ENCODE results near the gene MARK1.

DNA sequence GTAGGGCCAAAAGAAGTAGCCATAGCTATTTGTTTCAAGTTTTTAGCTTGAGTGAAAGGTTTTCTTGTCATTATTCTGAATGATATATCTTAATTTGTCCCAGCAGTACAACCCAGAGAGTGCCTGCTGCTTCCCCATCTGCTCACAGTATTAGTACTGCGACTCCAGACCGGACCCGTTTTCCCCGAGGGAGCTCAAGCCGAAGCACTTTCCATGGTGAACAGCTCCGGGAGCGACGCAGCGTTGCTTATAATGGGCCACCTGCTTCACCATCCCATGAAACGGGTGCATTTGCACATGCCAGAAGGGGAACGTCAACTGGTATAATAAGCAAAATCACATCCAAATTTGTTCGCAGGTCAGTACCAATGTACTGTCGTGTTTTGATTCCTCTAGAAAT is 125.1 kb downstream of the MARK1 start:
- TF ChIP-seq CTCF (IDR thresholded peaks at IDR 0.05): no peak
- TF ChIP-seq MXI1 (IDR thresholded peaks at IDR 0.05; ENCODE audit: low read depth, low read length): no peak
- TF ChIP-seq NRF1 (IDR thresholded peaks at IDR 0.05; ENCODE audit: low read depth, low read length): no peak
- no peak for TF ChIP-seq RFX5 (IDR thresholded peaks at IDR 0.05; ENCODE audit: low read length)
- no peak for TF ChIP-seq RCOR1 (IDR thresholded peaks at IDR 0.05; ENCODE audit: low read length)
- no peak for TF ChIP-seq REST (IDR thresholded peaks at IDR 0.05; ENCODE audit: low read depth, low read length)

Measured in SK-N-SH (cell line).